Body of pancreas (tissue), 4 donors: ENCODE results near the gene DOC2B. TPM values are rescaled to one million over a fixed set of nuclear protein-coding genes. Genes with fewer than 3 reads are reported as not detected.
"Not testable (repeated sequence)": the region's sequence is repeated elsewhere in the genome, so short reads cannot be mapped to it uniquely, and the experiment has no call there.

Experiments
- ATAC-seq: fragments of 150-250 bp; one replicate; pipeline ENCODE4 v1.9.1; 2016
- DNase-seq, 4 donors: peaks; one replicate each; pipeline ENCODE4 v3.0.0-alpha.2; 2019
- H3K27ac ChIP-seq, 4 donors: fragments of 200-600 bp; sonication (generic); 1 replicate in 3 of 4; 2 replicates in 1 of 4; pipeline versions ENCODE4 v1.5.1 to v1.6.1; 2016 to 2019; ENCODE audit warnings: mild to moderate bottlenecking in 1 of 4, mixed read lengths in 1 of 4, moderate library complexity in 1 of 4
- H3K27me3 ChIP-seq, 2 donors: fragments of 200-600 bp; sonication (generic); one replicate each; pipeline ENCODE4 v1.6.0; 2016; ENCODE audit warnings: mild to moderate bottlenecking in 1 of 2
- H3K36me3 ChIP-seq, 2 donors: fragments of 200-600 bp; sonication (generic); replicated peaks in 1 of 2; 2 replicates each; pipeline ENCODE4 v1.5.1; 2016; ENCODE audit warnings: low read depth in 2 of 2; ENCODE audit not compliant: insufficient read depth in 1 of 2
- H3K4me1 ChIP-seq: fragments of 200-600 bp; sonication (generic); one replicate; pipeline ENCODE4 v1.6.0; 2016
- H3K4me3 ChIP-seq, 2 donors: fragments of 200-600 bp; sonication (generic); 1 replicate in 1 of 2; 2 replicates in 1 of 2; pipeline ENCODE4 v1.5.1; 2016 to 2019
- H3K9me3 ChIP-seq, 3 donors: fragments of 200-600 bp; sonication (generic); 1 replicate in 2 of 3; 2 replicates in 1 of 3; pipeline ENCODE4 v1.5.1; 2016
- CTCF ChIP-seq, 7 experiments: fragments of 450-650 bp in 4 of 7; fragments of 200-600 bp in 3 of 7; sonication (generic) in 3 of 7; IDR thresholded peaks; one replicate each; pipeline ENCODE4 v1.5.1; 2016 to 2019; ENCODE audit warnings: antibody characterized with exemption in 7 of 7
- POLR2A ChIP-seq, 3 donors: fragments of 450-650 bp; IDR thresholded peaks; one replicate each; pipeline ENCODE4 v1.6.1; 2016; ENCODE audit warnings: antibody characterized with exemption in 3 of 3, mild to moderate bottlenecking in 2 of 3
- WGBS, 2 donors: methylation state at CpG; one replicate each; pipeline ENCODE4 v1.1.5; 2017; 5-methylcytosine and 5-hydroxymethylcytosine counted together
- intact Hi-C: fragments of 100-400 bp; cut with DNase I; formaldehyde crosslinking; loops from one replicate; pipeline ENCODE4 v1.15.1; 2023
- total RNA-seq, 2 donors: library from RNA; depleted of rRNA; stranded (reverse); fragments of >200 nt; gene quantifications; one replicate each; pipeline ENCODE4 v1.1.0, GENCODE V29; 2016

Gene DOC2B
- total RNA-seq, 2 donors from 2014 or later = 20.0 to 22.4 TPM

- no peak for TF ChIP-seq CTCF (IDR thresholded peaks at IDR 0.05)
- no peak for TF ChIP-seq POLR2A (IDR thresholded peaks at IDR 0.05)
- intact Hi-C loops = no loop called here
- H3K27me3 ChIP-seq = no peaks in the 10 kb centered on the region
- H3K36me3 ChIP-seq = no peaks in the 10 kb centered on the region
- 80 to 100% methylated on average over 1 to 10 of the region's 11 CpGs for WGBS, 2 donors
- no peaks in the 10 kb centered on the region for H3K9me3 ChIP-seq
- ATAC-seq = no peak
- H3K4me3 ChIP-seq = no peak overlapping the region
- H3K27ac ChIP-seq = no peak overlapping the region
- no peaks in the 10 kb centered on the region for H3K4me1 ChIP-seq
- no peak for DNase-seq
Observed at GRCh38 chr17:172401-172800, 9.0 kb downstream of the DOC2B start.

GRCh38 chr17:171871-172270 is 9.6 kb downstream of the DOC2B start:
- Histone ChIP-seq H3K27me3 (no peaks in the 10 kb centered on the region), H3K36me3 (no peaks in the 10 kb centered on the region), H3K4me1 (no peaks in the 10 kb centered on the region), H3K27ac (no peak overlapping the region), H3K9me3 (no peaks in the 10 kb centered on the region), H3K4me3 (no peak overlapping the region)
- no peak for TF ChIP-seq CTCF (IDR thresholded peaks at IDR 0.05)
- TF ChIP-seq POLR2A (IDR thresholded peaks at IDR 0.05) = no peak
- no peak for ATAC-seq
- WGBS, 2 donors = 92 to 98% methylated on average over 5 to 10 of the region's 13 CpGs
- intact Hi-C loops = no loop called here
- no peak for DNase-seq

GRCh38 chr17:170130-170670 is 11.2 kb downstream of the DOC2B start:
- DNase-seq = no peak

GRCh38 chr17:168614-169013 is 12.8 kb downstream of the DOC2B start:
- DNase-seq, H3K4me3 ChIP-seq, ATAC-seq, H3K4me1 ChIP-seq, H3K27me3 ChIP-seq, H3K9me3 ChIP-seq, H3K36me3 ChIP-seq, intact Hi-C loops, H3K27ac ChIP-seq: not testable (repeated sequence)
- WGBS, 2 donors = 77 to 82% methylated on average over 7 to 9 of the region's 11 CpGs

More at GRCh38 chr17:170130-170670, 11.2 kb downstream of the DOC2B start:
- Histone ChIP-seq H3K36me3 (no peaks in the 10 kb centered on the region), H3K4me1 (no peaks in the 10 kb centered on the region), H3K9me3 (no peaks in the 10 kb centered on the region), H3K4me3 (no peak overlapping the region), H3K27me3 (no peaks in the 10 kb centered on the region), H3K27ac (no peak overlapping the region)
- 96 to 100% methylated on average over 5 to 6 of the region's 6 CpGs for WGBS, 2 donors
- intact Hi-C loops = no loop called here
- TF ChIP-seq CTCF (IDR thresholded peaks at IDR 0.05) (no peak), POLR2A (IDR thresholded peaks at IDR 0.05) (no peak)
- no peak for ATAC-seq

- Histone ChIP-seq H3K27me3 (no peaks in the 10 kb centered on the region), H3K27ac (no peak overlapping the region), H3K4me3 (no peak overlapping the region), H3K9me3 (no peaks in the 10 kb centered on the region), H3K4me1 (no peaks in the 10 kb centered on the region), H3K36me3 (peaks cover 0 to 2% of the 10 kb centered on the region in 2 donors)
- TF ChIP-seq POLR2A (IDR thresholded peaks at IDR 0.05) (no peak), CTCF (IDR thresholded peaks at IDR 0.05) (no peak)
- DNase-seq (no peak), ATAC-seq (no peak)
- intact Hi-C loops = no loop called here
- 90 to 96% methylated on average over 5 to 14 of the region's 14 CpGs for WGBS, 2 donors
Observed at GRCh38 chr17:165939-166338, 15.5 kb downstream of the DOC2B start.
